GM12874 (cell line): Measurements from ENCODE around the gene SARS1.

Source experiments
- CTCF ChIP-seq: IDR thresholded peaks from 2 replicates; pipeline ENCODE4 v1.5.1; 2011; ENCODE audit warnings: low read depth, mild to moderate bottlenecking, control low read depth, low read length, moderate library complexity; ENCODE audit not compliant: insufficient read depth

SARS1 gene

GRCh38 chr1:109213824-109214693 lies at the start of gene SARS1:
TSS of gene SARS1 (plus strand) at chr1:109213918. CDS start at chr1:109213993, 75 bp downstream.
- no peak for TF ChIP-seq CTCF

GRCh38 chr1:109164538-109164937 lies 49.2 kb upstream of the SARS1 start:
- no peak for TF ChIP-seq CTCF

DNA sequence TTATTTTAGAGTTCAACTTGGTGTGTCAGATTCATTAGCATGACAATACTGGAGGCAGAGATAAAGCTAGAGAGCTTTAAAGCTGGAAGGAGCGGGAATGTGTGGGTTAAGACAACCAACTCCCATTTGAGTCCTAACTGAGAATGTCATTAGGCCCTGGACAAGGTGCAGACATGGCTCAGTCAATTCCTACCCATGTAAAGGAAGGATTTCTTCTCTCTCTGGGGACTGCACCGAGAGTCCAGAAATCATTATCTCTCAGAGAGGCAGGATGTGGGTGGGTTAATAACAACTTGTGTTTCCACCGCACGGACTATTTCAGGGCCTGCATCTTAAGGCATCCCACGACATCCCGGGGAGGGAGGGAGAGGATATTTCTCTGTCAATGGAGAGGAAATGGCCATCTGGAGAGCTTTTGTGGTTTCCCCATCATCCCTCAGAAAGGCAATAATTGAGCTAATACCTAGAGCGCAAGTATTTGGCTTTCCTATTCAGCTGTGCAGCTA lies 46.7 kb upstream of the SARS1 start:
- TF ChIP-seq CTCF: no peak

- TF ChIP-seq CTCF: no peak
Measured at GRCh38 chr1:109170035-109170764, 43.5 kb upstream of the SARS1 start.

DNA sequence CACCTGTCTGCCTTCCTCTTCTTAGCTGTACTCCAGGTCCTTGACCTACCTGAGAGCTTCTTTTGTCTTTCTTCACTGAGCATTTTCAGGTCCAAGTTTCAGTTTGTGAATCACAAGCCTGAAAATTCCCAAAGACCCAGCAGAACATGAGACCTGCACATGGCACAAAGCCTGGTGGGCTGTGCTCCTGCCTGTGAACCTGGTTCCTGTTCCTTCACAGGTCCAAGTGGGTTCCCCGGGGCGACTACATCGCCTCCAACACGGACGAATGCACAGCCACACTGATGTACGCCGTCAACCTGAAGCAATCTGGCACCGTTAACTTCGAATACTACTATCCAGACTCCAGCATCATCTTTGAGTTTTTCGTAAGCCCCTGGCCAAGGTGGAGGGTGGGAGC lies 42.1 kb upstream of the SARS1 start:
- TF ChIP-seq CTCF: no peak

DNA sequence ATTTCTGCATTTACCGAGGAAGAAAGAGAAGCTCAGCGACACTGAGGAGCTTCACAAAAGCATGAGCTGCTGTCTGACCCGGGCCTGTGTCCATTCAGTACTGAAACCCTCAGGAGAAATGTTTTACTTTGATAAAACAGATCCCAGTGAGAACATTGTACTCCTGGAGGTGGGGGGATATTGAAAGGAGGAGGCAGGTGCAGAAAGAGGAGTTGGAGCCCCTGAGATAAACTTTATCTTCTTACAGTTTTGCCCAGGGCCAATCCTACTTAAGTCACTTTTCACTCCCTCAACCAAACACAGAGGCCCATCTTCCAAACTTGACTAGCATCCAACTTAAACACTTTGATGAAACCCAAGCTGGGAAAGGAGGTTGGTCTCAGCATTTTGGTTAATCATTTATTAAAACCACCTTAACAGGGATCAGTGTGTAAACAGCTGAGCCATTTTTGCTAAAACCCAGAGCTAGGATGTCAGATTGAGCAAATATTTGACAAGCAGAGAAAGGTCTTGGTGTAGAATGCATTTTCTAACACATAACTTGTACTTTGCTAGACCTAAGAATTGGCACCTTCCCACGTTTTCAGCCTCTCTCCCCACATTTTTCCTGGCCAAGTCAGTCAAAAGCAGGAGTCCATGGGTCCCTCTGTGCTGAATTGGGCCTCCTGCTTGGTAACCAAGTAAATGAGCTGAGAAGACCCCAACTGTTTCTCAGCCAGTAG lies 32.5 kb upstream of the SARS1 start:
- TF ChIP-seq CTCF: no peak

DNA sequence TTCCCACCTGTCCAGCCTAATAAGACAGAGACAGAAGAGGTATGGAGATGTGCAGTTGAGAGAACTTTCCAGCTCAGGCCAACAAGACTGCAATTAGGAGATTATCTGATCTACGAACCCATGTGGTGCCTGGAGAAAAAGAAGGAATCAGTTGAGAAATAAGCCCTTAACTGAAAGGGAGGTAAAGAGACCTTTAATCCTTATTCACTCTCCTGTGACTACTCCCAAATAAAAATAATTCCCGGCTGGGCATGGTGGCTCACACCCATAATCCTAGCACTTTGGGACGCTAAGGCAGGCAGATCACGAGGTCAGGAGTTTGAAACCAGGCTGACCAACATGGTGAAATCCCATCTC lies 31.9 kb upstream of the SARS1 start:
- no peak for TF ChIP-seq CTCF
